Calu3 (cell line): Measurements from ENCODE around the gene CEMIP2. TPM values are rescaled to one million over a fixed set of nuclear protein-coding genes. Genes with fewer than 3 reads are reported as not detected.

Experiments used
- BruUV-seq: library from RNA; stranded (reverse); fragments of 400-500 nt; replicated peaks from 2 replicates; lab custom pipeline; 2021; lab: Mats Ljungman, UMichigan
- CTCF ChIA-PET: fragments of 300-600 bp; sonication (Branson Sonifier 250); formaldehyde crosslinking; loops from one replicate; lab custom pipeline; 2022; ENCODE audit warnings: antibody characterized with exemption; lab: Charles Lee
- DNase-seq: peaks from one replicate; pipeline ENCODE4 v3.0.0; 2022
- H3K27ac Mint-ChIP-seq: one replicate; pipeline ENCODE4 v1.8.0; 2022; ENCODE audit warnings: mixed read lengths; ENCODE audit not compliant: unreplicated experiment
- H3K27me3 Mint-ChIP-seq: one replicate; pipeline ENCODE4 v1.8.0; 2022; ENCODE audit warnings: mixed read lengths; ENCODE audit not compliant: unreplicated experiment
- H3K36me3 Mint-ChIP-seq: one replicate; pipeline ENCODE4 v1.8.0; 2022; ENCODE audit warnings: mild to moderate bottlenecking, moderate library complexity, mixed read lengths; ENCODE audit not compliant: insufficient read depth, unreplicated experiment
- H3K4me1 Mint-ChIP-seq: one replicate; pipeline ENCODE4 v1.8.0; 2022; ENCODE audit warnings: mild to moderate bottlenecking, low read depth, mixed read lengths; ENCODE audit not compliant: unreplicated experiment
- H3K4me3 Mint-ChIP-seq: one replicate; pipeline ENCODE4 v1.8.0; 2022; ENCODE audit warnings: mild to moderate bottlenecking, low read depth, moderate library complexity, mixed read lengths; ENCODE audit not compliant: unreplicated experiment
- H3K9me3 Mint-ChIP-seq: one replicate; pipeline ENCODE4 v1.8.0; 2022; ENCODE audit warnings: low read depth, mixed read lengths; ENCODE audit not compliant: unreplicated experiment
- intact Hi-C: fragments of 100-400 bp; cut with micrococcal nuclease; formaldehyde crosslinking; loops from one replicate; pipeline ENCODE4 v1.10.0; 2022; ENCODE audit not compliant: unreplicated experiment
- total RNA-seq: library from RNA; stranded (reverse); gene quantifications from 2 replicates; pipeline ENCODE4 v1.2.3, GENCODE V29; 2022
- TF ChIP-seq, protein P1 (sequence below): fragments of 200-600 bp; IDR thresholded peaks from one replicate; pipeline ENCODE4 v1.8.0; 2022; ENCODE audit warnings: antibody characterized with exemption; ENCODE audit not compliant: unreplicated experiment

The CEMIP2 gene
- total RNA-seq, 1 experiment from 2014 or later: 122 TPM

GRCh38 chr9:71797266-71797665, 29.0 kb upstream of the CEMIP2 start:
- TF ChIP-seq, protein P1, sequence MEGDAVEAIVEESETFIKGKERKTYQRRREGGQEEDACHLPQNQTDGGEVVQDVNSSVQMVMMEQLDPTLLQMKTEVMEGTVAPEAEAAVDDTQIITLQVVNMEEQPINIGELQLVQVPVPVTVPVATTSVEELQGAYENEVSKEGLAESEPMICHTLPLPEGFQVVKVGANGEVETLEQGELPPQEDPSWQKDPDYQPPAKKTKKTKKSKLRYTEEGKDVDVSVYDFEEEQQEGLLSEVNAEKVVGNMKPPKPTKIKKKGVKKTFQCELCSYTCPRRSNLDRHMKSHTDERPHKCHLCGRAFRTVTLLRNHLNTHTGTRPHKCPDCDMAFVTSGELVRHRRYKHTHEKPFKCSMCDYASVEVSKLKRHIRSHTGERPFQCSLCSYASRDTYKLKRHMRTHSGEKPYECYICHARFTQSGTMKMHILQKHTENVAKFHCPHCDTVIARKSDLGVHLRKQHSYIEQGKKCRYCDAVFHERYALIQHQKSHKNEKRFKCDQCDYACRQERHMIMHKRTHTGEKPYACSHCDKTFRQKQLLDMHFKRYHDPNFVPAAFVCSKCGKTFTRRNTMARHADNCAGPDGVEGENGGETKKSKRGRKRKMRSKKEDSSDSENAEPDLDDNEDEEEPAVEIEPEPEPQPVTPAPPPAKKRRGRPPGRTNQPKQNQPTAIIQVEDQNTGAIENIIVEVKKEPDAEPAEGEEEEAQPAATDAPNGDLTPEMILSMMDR: no peak
- Mint-ChIP-seq H3K36me3 (peaks cover 5% of the 10 kb centered on the region), H3K27ac (no peak overlapping the region), H3K4me3 (no peak overlapping the region), H3K27me3 (no peaks in the 10 kb centered on the region), H3K9me3 (no peaks in the 10 kb centered on the region), H3K4me1 (peaks cover 25% of the 10 kb centered on the region)
- intact Hi-C loops: no loop called here
- BruUV-seq: no TSS peak
- DNase-seq: no peak
- CTCF ChIA-PET: no interaction called here

DNA sequence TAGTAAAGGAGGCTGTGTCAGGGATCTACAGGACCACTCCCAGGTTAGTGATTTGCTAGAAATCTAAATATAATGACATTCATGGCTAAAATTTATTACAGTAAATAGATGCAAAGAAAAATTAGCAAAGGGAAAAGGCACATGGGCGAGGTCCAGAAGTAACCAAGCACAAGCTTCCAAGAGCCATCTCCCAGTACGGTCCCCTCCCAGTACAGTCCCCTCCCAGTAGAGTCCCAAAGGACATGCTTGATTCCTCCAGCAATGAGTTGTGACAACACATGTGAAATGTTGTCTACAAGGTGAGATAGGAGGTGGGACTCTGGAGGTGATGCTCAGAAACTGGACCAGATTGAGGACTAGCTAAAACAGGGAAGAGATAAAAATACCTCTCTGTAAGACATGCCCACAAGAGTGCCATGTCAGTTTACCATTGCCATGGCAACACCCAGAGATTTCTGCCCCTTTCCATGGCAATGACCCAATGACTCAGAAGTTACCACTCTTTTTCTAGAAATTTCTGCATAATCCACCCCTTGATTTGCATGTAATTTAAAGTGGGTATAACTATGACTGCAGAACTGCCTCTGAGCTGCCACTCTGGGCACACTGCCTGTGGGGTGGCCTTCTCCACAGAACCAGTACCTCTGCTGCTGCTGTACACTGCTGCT, 27.9 kb upstream of the CEMIP2 start:
- CTCF ChIA-PET: no interaction called here
- no peak for DNase-seq
- Mint-ChIP-seq H3K4me1 (peaks cover 35% of the 10 kb centered on the region), H3K36me3 (peaks cover 5% of the 10 kb centered on the region), H3K27ac (no peak overlapping the region), H3K4me3 (no peak overlapping the region), H3K9me3 (peaks cover 4% of the 10 kb centered on the region), H3K27me3 (no peaks in the 10 kb centered on the region)
- BruUV-seq: no TSS peak
- TF ChIP-seq, protein P1: no peak
- intact Hi-C loops: no loop called here

DNA sequence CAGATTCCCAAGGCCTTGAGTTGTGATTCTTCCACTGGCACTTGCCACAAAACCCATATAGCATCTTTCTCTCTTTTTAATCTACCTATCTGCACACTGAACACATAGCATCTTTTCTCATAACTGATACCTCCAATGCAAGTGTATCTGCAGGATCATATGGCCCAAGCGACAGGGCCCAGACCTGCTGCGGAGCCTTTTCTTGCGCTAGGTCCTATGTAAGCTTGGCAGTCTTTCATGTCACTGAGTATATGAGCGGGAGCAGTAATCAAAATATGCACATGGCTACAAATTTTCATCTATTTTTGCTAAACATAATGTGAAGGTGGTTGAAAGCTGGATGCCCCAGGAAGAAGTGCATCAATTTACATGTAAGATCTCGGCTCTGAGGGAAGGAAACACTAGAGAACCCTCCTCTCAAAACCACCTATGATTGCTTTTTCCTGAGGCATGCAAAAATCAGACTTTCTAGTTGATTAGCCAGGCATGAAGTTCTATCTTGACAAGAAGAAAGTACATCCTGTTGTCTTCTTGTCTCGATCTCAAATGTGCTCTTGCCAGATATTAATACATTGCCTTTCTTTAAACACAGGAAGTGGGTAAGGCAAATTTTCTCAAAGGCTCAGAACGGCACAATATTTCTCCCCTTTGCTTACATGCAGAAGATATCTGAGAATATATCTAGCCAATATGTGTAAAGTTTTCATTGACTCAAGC, 26.9 kb upstream of the CEMIP2 start:
- intact Hi-C loops: no loop called here
- CTCF ChIA-PET: no interaction called here
- no peak for DNase-seq
- peaks cover 5% of the 10 kb centered on the region for H3K36me3 Mint-ChIP-seq
- H3K9me3 Mint-ChIP-seq: peaks cover 4% of the 10 kb centered on the region
- H3K4me1 Mint-ChIP-seq: peaks cover 35% of the 10 kb centered on the region
- H3K27me3 Mint-ChIP-seq: no peaks in the 10 kb centered on the region
- no peak overlapping the region for H3K27ac Mint-ChIP-seq
- no TSS peak for BruUV-seq
- TF ChIP-seq, protein P1: no peak
- H3K4me3 Mint-ChIP-seq: no peak overlapping the region

- peaks cover 5% of the 10 kb centered on the region for H3K36me3 Mint-ChIP-seq
- H3K27ac Mint-ChIP-seq: peak overlapping the region; percentile 63
- H3K4me3 Mint-ChIP-seq: peak overlapping the region; percentile 5
- H3K27me3 Mint-ChIP-seq: no peaks in the 10 kb centered on the region
- DNase-seq: peak; percentile 8
- CTCF ChIA-PET: interaction anchor here (0.5 to 1.2 kb wide), 4 partner anchors 10 to 235 kb away, joined by 3 to 4 read pairs (median 3); no protein-coding TSS in a partner anchor
- peaks cover 4% of the 10 kb centered on the region for H3K9me3 Mint-ChIP-seq
- H3K4me1 Mint-ChIP-seq: peaks cover 35% of the 10 kb centered on the region
- TF ChIP-seq, protein P1: no peak
- no TSS peak for BruUV-seq
- intact Hi-C loops: no loop called here
Measured at GRCh38 chr9:71793386-71794105, 25.2 kb upstream of the CEMIP2 start.
